A549 (cell line): Measurements from ENCODE around the gene LACRT. TPM values are rescaled to one million over a fixed set of nuclear protein-coding genes. Genes with fewer than 3 reads are reported as not detected.

ENCODE experiments used
- ATAC-seq, 2 experiments: fragments of 200-7000 bp in 1 of 2; fragments of >200 bp in 1 of 2; cut with Nextera tagmentation in 1 of 2; cut with Tn5 transposase in 1 of 2; 3 replicates each; pipeline versions ENCODE4 v1.8.0 to v1.9.1; 2018 to 2020; ENCODE audit warnings: mild to moderate bottlenecking in 1 of 2, moderate library complexity in 1 of 2
- CTCF ChIA-PET: fragments of 300-600 bp; sonication (Branson Sonifier 250); formaldehyde crosslinking; extraction: SDS; loops from one replicate; lab custom pipeline; 2021; ENCODE audit warnings: antibody characterized with exemption, inconsistent platforms; lab: Yijun Ruan, JAX
- POLR2A ChIA-PET: fragments of 350-600 bp; formaldehyde crosslinking; extraction: SDS; loops from one replicate; lab custom pipeline; 2021; ENCODE audit warnings: antibody characterized with exemption, inconsistent platforms; lab: Yijun Ruan, JAX
- DNase-seq, 2 experiments: peaks; one replicate each; pipeline versions ENCODE4 v3.0.0 to v3.0.0-alpha.2; 2011 to 2016; ENCODE audit warnings: low read depth in 1 of 2, low spot score in 1 of 2
- FAIRE-seq: peaks from 2 replicates; lab custom pipeline; 2011; peaks lifted over from hg19 to GRCh38; lab: Jason Lieb, UNC
- H3K27ac ChIP-seq, 2 experiments: fragments of >200 bp; sonication (Bioruptor Twin); formaldehyde crosslinking; 3 replicates each; pipeline ENCODE4 v1.5.1; 2016 to 2017
- H3K4me1 ChIP-seq: fragments of >200 bp; sonication (Bioruptor Twin); formaldehyde crosslinking; 3 replicates; pipeline ENCODE4 v1.6.1; 2016
- H3K4me2 ChIP-seq: fragments of >200 bp; sonication (Bioruptor Twin); formaldehyde crosslinking; 3 replicates; pipeline ENCODE4 v1.6.1; 2016
- H3K4me3 ChIP-seq: fragments of >200 bp; sonication (Bioruptor Twin); formaldehyde crosslinking; 3 replicates; pipeline ENCODE4 v1.5.1; 2016
- H3K9me3 ChIP-seq: fragments of >200 bp; sonication (Bioruptor Twin); formaldehyde crosslinking; 3 replicates; pipeline ENCODE4 v1.6.1; 2016
- BCL3 ChIP-seq: fragments of >200 bp; sonication (Bioruptor Twin); formaldehyde crosslinking; IDR thresholded peaks from 3 replicates; pipeline ENCODE4 v1.6.1; 2016
- BHLHE40 ChIP-seq: IDR thresholded peaks from 2 replicates; pipeline ENCODE4 v1.6.1; 2012; ENCODE audit warnings: low read depth, low read length, inconsistent platforms
- CBX2 ChIP-seq: fragments of 200-600 bp; sonication (generic); IDR thresholded peaks from 2 replicates; pipeline ENCODE4 v1.6.1; 2016; ENCODE audit warnings: low read depth, mild to moderate bottlenecking, borderline replicate concordance
- CHD4 ChIP-seq: fragments of 200-600 bp; sonication (generic); IDR thresholded peaks from 2 replicates; pipeline ENCODE4 v1.6.1; 2016; ENCODE audit warnings: antibody characterized with exemption, mild to moderate bottlenecking, borderline replicate concordance
- CTCF ChIP-seq: fragments of >200 bp; sonication (Bioruptor Twin); formaldehyde crosslinking; IDR thresholded peaks from 3 replicates; pipeline ENCODE4 v1.5.1; 2016
- EHF ChIP-seq: fragments of 250-450 bp; sonication (Bioruptor Pico); IDR thresholded peaks from 2 replicates; pipeline ENCODE4 v1.5.0; 2020; ENCODE audit warnings: mild to moderate bottlenecking
- EHMT2 ChIP-seq: fragments of 200-600 bp; sonication (generic); IDR thresholded peaks from 2 replicates; pipeline ENCODE4 v1.6.1; 2016; ENCODE audit warnings: antibody characterized with exemption, low read depth, mild to moderate bottlenecking, moderate library complexity
- ELK1 ChIP-seq: fragments of 150-350 bp; IDR thresholded peaks from 2 replicates; pipeline ENCODE4 v1.6.1; 2014; ENCODE audit warnings: low read depth, mild to moderate bottlenecking, low read length
- FOXS1 ChIP-seq: fragments of 250-450 bp; sonication (Bioruptor Pico); IDR thresholded peaks from 2 replicates; pipeline ENCODE4 v1.5.0; 2020; ENCODE audit warnings: mild to moderate bottlenecking, moderate library complexity
- GATA3 ChIP-seq: IDR thresholded peaks from 2 replicates; pipeline ENCODE4 v1.6.1; 2012; ENCODE audit warnings: borderline replicate concordance
- HDAC2 ChIP-seq: fragments of 200-600 bp; sonication (generic); IDR thresholded peaks from 2 replicates; pipeline ENCODE4 v1.6.1; 2016
- HES2 ChIP-seq: fragments of >200 bp; sonication (Bioruptor Twin); formaldehyde crosslinking; IDR thresholded peaks from 2 replicates; pipeline ENCODE4 v1.6.1; 2016
- HEYL ChIP-seq: fragments of 250-450 bp; sonication (Bioruptor Pico); IDR thresholded peaks from 2 replicates; pipeline ENCODE4 v1.8.0; 2021; ENCODE audit warnings: mild to moderate bottlenecking, moderate library complexity
- HMGXB4 ChIP-seq: fragments of 250-450 bp; sonication (Bioruptor Pico); IDR thresholded peaks from 2 replicates; pipeline ENCODE4 v1.5.0; 2021; ENCODE audit warnings: mild to moderate bottlenecking, moderate library complexity, borderline replicate concordance
- HOXA7 ChIP-seq: fragments of 250-450 bp; sonication (Bioruptor Pico); IDR thresholded peaks from 2 replicates; pipeline ENCODE4 v1.5.0; 2020; ENCODE audit warnings: mild to moderate bottlenecking, moderate library complexity
- JUNB ChIP-seq: fragments of >200 bp; sonication (Bioruptor Twin); formaldehyde crosslinking; IDR thresholded peaks from 2 replicates; pipeline ENCODE4 v1.6.1; 2016
- KDM1A ChIP-seq: fragments of 200-600 bp; sonication (generic); IDR thresholded peaks from 2 replicates; pipeline ENCODE4 v1.6.1; 2016; ENCODE audit warnings: low read depth, mild to moderate bottlenecking
- KDM5A ChIP-seq: fragments of 200-600 bp; sonication (generic); IDR thresholded peaks from 2 replicates; pipeline ENCODE4 v1.6.1; 2016; ENCODE audit warnings: antibody characterized with exemption, mild to moderate bottlenecking
- MAX ChIP-seq: IDR thresholded peaks from 2 replicates; pipeline ENCODE4 v1.6.1; 2012
- MYC ChIP-seq: IDR thresholded peaks from 2 replicates; pipeline ENCODE4 v1.6.1; 2012; ENCODE audit warnings: mild to moderate bottlenecking, inconsistent platforms, low read length, improper control_type of control experiment, borderline replicate concordance
- NPAS2 ChIP-seq: fragments of 250-450 bp; sonication (Bioruptor Pico); IDR thresholded peaks from 2 replicates; pipeline ENCODE4 v1.8.0; 2022; ENCODE audit warnings: mild to moderate bottlenecking, moderate library complexity, borderline replicate concordance
- POLR2AphosphoS2 ChIP-seq: conservative IDR thresholded peaks from 2 replicates; pipeline ENCODE4 v1.6.1; 2012; ENCODE audit warnings: low read length, improper control_type of control experiment, inconsistent platforms
- REST ChIP-seq: fragments of 200-600 bp; sonication (generic); IDR thresholded peaks from 2 replicates; pipeline ENCODE4 v1.6.1; 2016; ENCODE audit warnings: antibody characterized with exemption, mild to moderate bottlenecking, moderate library complexity
- RFX5 ChIP-seq: fragments of 450-650 bp; IDR thresholded peaks from 2 replicates; pipeline ENCODE4 v1.7.1; 2014; ENCODE audit warnings: antibody characterized with exemption, mild to moderate bottlenecking, moderate library complexity
- RNF2 ChIP-seq: fragments of 200-600 bp; sonication (generic); IDR thresholded peaks from 2 replicates; pipeline ENCODE4 v1.6.1; 2016; ENCODE audit warnings: low read depth, mild to moderate bottlenecking, antibody characterized with exemption, moderate library complexity, borderline replicate concordance
- SREBF2 ChIP-seq: fragments of 450-650 bp; IDR thresholded peaks from 2 replicates; pipeline ENCODE4 v1.6.1; 2014; ENCODE audit warnings: mild to moderate bottlenecking, moderate library complexity
- TFCP2L1 ChIP-seq: fragments of 250-450 bp; sonication (Bioruptor Pico); IDR thresholded peaks from 2 replicates; pipeline ENCODE4 v1.5.0; 2021; ENCODE audit warnings: mild to moderate bottlenecking
- TP53 ChIP-seq: fragments of 250-450 bp; sonication (Bioruptor Pico); IDR thresholded peaks from 2 replicates; pipeline ENCODE4 v1.5.0; 2021; ENCODE audit warnings: mild to moderate bottlenecking, moderate library complexity
- ZC3H11A ChIP-seq: fragments of 450-650 bp; IDR thresholded peaks from 2 replicates; pipeline ENCODE4 v1.6.1; 2014; ENCODE audit warnings: antibody characterized with exemption, mild to moderate bottlenecking
- WGBS: methylation state at CpG from one replicate; pipeline ENCODE4 v1.1.6; 2017; ENCODE audit errors: missing lambda C conversion rate; 5-methylcytosine and 5-hydroxymethylcytosine counted together
- polyA minus RNA-seq: library from RNA; depleted of rRNA, polyadenylated mRNA; stranded (reverse); fragments of >200 nt; gene quantifications from 2 replicates; pipeline ENCODE4 v1.2.3, GENCODE V29; 2011; rRNA and poly(A)+ RNA removed
- polyA plus RNA-seq, 4 experiments: library from polyadenylated mRNA; depleted of rRNA in 3 of 4; stranded (reverse); fragments of >200 nt; fragmentation: RNase III in 1 of 4; extraction: RNeasy Plus Mini Kit Qiagen cat#74134 plus additional on column Dnase treatment in 1 of 4; gene quantifications; 2 replicates in 3 of 4; 3 replicates in 1 of 4; pipeline ENCODE4 v1.2.3, GENCODE V29; 2011 to 2017

The LACRT gene
- polyA plus RNA-seq (2011; rRNA removed) = not detected in 2 replicates
- polyA plus RNA-seq (2012; cell fraction: cytosol; rRNA removed) = not detected in 2 replicates
- not detected in 2 replicates for polyA plus RNA-seq (2012; cell fraction: nucleus; rRNA removed)
- polyA plus RNA-seq (2017; fragmentation: RNase III; extraction: RNeasy Plus Mini Kit Qiagen cat#74134 plus additional on column Dnase treatment) = not detected in 3 replicates
- not detected in 2 replicates for polyA minus RNA-seq

GRCh38 chr12:54634795-54635194, at the start of gene LACRT:
Gene LACRT (minus strand): TSS chr12:54634895. CDS start chr12:54634841, 54 bp downstream.
- WGBS = 24% methylated on average over 2 of the region's 2 CpGs
- FAIRE-seq = no peak
- Histone ChIP-seq H3K9me3 (no peaks in the 10 kb centered on the region), H3K27ac (no peak within 1 kb of the TSS), H3K4me2 (no peak within 1 kb of the TSS), H3K4me3 (no peak within 1 kb of the TSS), H3K4me1 (no peaks in the 10 kb centered on the region)
- TF ChIP-seq JUNB (no peak), SREBF2 (no peak), NPAS2 (CRISPR knock-in tag) (no peak), ELK1 (no peak), HES2 (no peak), KDM1A (no peak), BHLHE40 (no peak), POLR2AphosphoS2 (no peak), KDM5A (no peak), MYC (no peak), EHMT2 (no peak), FOXS1 (CRISPR knock-in tag) (no peak), BCL3 (no peak), CBX2 (no peak), CHD4 (no peak), CTCF (no peak), EHF (no peak), HMGXB4 (no peak)
- ATAC-seq = no peak
- ChIA-PET CTCF (no interaction called here), POLR2A (no interaction called here)
- DNase-seq = no peak

- CTCF ChIA-PET = no interaction called here
- 1% methylated on average over 2 of the region's 2 CpGs for WGBS
- Histone ChIP-seq H3K27ac (no peak overlapping the region), H3K4me3 (no peak overlapping the region), H3K4me1 (no peaks in the 10 kb centered on the region), H3K4me2 (no peak overlapping the region), H3K9me3 (peaks cover 8% of the 10 kb centered on the region; the same call in 1 of the 3 replicates)
- POLR2A ChIA-PET = no interaction called here
- DNase-seq (no peak), FAIRE-seq (no peak), ATAC-seq (no peak)
- TF ChIP-seq HOXA7 (no peak), ZC3H11A (no peak), RNF2 (no peak), FOXS1 (CRISPR knock-in tag) (no peak), MYC (no peak), GATA3 (no peak), HDAC2 (no peak), KDM5A (no peak), REST (no peak), RFX5 (no peak), MAX (no peak), TFCP2L1 (no peak), TP53 (CRISPR knock-in tag) (no peak), HEYL (CRISPR knock-in tag) (no peak)
Observed at GRCh38 chr12:54683398-54683797, 48.7 kb upstream of the LACRT start.
